Epithelial cell of esophagus (primary cell): Measurements from ENCODE around the gene COX20.

Source experiments
- DNase-seq: peaks from one replicate; pipeline ENCODE4 v3.0.0; 2010; ENCODE audit warnings: low read depth
- H3K4me3 ChIP-seq: 2 replicates; pipeline ENCODE4 v1.5.1; 2011; ENCODE audit warnings: mild to moderate bottlenecking, low read length, control low read depth
- CTCF ChIP-seq: IDR thresholded peaks from 2 replicates; pipeline ENCODE4 v1.5.1; 2011; ENCODE audit warnings: low read depth, mild to moderate bottlenecking, low read length, control low read depth, inconsistent platforms; ENCODE audit not compliant: insufficient read depth; ENCODE audit errors: missing control alignments

Gene COX20

GRCh38 chr1:244864253-244865027 lies 29.0 kb downstream of the COX20 start, which contains the start of gene HNRNPU:
Gene HNRNPU (minus strand): TSS chr1:244864543. CDS start chr1:244864307, 236 bp downstream.
- H3K4me3 ChIP-seq: peak within 1 kb of the TSS; percentile 93
- peak; percentile 98 for DNase-seq
- no peak for TF ChIP-seq CTCF

GRCh38 chr1:244865028-244865371 lies 29.5 kb downstream of the COX20 start:
- TF ChIP-seq CTCF: no peak
- H3K4me3 ChIP-seq: peak overlapping the region; percentile 93
- no peak for DNase-seq

GRCh38 chr1:244865820-244866219 lies 30.4 kb downstream of the COX20 start:
- no peak overlapping the region for H3K4me3 ChIP-seq
- TF ChIP-seq CTCF: no peak
- DNase-seq: no peak

GRCh38 chr1:244866355-244866754 lies 30.9 kb downstream of the COX20 start:
- DNase-seq: no peak
- H3K4me3 ChIP-seq: no peak overlapping the region
- TF ChIP-seq CTCF: no peak

- TF ChIP-seq CTCF: no peak
- DNase-seq: no peak
- no peak overlapping the region for H3K4me3 ChIP-seq
Observed at GRCh38 chr1:244868484-244869363, 33.3 kb downstream of the COX20 start.

GRCh38 chr1:244869364-244869827 lies 33.9 kb downstream of the COX20 start:
- DNase-seq: no peak
- TF ChIP-seq CTCF: no peak
- no peak overlapping the region for H3K4me3 ChIP-seq
